Stimulated activated CD4-positive, alpha-beta T cell treated with anti-CD3 and anti-CD28 coated beads, Interleukin-1b, Interleukin-23, amount 100 ng/mL, for 1 hour (primary cell): ENCODE results near the gene SRRM1.
"Not testable (repeated sequence)": the region's sequence is repeated elsewhere in the genome, so short reads cannot be mapped to it uniquely, and the experiment has no call there.

Experiments
- DNase-seq, 2 donors: peaks; one replicate each; pipeline ENCODE4 v3.0.0-alpha.2; 2020; ENCODE audit warnings: low read depth in 2 of 2

Gene SRRM1

DNA sequence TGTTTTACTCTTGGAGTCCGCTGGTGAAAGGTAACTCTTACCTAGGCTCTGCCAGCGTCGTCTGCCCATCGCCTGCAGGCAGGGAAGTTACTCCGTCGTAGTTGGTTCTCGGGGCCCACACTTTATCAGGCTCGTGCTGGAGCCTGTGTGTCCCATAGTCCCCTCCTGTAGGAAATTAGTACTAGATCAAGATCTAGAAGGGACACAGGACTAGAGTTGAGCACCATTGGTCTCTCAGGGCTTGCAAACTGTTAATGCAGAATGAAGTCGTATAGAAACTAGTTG lies 940 bp downstream of the SRRM1 start:
- no peak for DNase-seq

GRCh38 chr1:24648919-24649318 lies 5.8 kb downstream of the SRRM1 start:
- no peak for DNase-seq

DNA sequence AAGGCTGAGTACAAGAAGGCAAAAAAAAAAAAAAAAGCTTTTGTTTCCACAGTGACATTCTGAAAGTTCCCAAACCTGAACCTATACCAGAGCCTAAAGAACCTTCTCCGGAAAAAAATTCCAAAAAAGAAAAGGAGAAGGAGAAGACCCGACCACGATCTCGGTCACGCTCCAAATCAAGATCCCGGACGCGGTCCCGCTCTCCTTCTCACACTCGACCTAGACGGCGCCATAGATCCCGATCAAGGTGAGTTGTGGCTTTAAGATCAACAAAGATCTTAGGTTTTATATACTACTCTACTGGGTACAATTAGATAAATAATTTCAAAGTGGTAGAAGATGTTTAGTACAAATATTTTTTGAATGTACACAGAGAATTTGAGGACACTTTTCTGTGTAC lies 9.3 kb downstream of the SRRM1 start:
- no peak for DNase-seq

DNA sequence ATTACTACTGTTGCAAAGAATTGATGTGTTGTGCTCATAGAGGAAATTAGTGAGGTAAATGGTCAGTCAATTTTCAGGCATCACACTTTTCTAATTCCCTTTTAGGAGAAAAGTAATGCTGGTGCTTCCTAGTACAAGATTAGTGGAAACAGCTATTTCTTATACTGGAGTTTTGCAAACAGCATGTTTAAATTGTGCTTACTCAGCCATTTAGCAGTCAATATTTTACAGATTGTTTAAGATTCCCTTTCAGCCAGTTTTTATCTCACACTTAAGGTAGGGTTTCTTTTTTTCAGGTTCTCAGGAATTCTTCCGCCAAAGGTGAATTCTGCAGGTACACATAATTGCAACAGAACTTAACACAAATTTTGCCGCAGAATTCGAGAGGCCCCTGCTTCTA lies 10.9 kb downstream of the SRRM1 start:
- no peak for DNase-seq

DNA sequence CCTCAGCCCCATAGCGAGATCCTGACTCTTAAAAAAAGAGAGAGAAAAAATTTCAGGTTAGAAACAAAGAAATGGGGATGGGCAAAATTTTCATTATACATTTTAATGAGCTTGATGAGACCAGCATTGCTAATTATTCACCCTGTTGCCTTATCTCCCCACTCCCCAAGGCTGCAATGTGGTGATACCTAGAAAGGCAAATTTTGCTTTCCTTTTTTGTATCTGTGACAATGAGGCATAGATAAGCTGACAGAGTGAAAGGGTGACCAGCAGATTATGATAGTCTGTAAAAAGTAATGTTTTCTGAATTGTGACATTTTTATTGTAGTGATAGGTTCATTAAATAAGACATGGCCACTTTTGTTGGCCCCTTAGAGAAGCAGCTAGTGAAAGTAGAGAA lies 12.9 kb downstream of the SRRM1 start:
- DNase-seq = no peak

DNA sequence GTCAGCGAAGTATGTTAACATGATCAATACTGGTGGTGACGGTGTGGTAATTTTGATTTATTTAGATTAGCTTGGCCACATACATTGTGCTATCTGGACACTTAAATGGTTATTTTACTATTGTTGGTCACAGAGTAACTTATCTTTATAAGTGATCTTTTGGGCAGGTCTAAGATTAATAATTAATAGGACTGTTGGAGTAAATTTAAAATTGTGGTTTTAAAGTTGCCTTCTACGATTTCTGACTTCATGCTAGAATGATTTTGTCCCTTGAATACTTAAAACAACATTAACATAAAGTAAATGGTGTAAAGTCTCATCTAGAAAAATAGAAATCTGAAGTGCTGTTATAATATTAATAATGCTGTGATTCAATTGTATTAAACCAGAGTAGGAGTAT lies 14.7 kb downstream of the SRRM1 start:
- no peak for DNase-seq

DNA sequence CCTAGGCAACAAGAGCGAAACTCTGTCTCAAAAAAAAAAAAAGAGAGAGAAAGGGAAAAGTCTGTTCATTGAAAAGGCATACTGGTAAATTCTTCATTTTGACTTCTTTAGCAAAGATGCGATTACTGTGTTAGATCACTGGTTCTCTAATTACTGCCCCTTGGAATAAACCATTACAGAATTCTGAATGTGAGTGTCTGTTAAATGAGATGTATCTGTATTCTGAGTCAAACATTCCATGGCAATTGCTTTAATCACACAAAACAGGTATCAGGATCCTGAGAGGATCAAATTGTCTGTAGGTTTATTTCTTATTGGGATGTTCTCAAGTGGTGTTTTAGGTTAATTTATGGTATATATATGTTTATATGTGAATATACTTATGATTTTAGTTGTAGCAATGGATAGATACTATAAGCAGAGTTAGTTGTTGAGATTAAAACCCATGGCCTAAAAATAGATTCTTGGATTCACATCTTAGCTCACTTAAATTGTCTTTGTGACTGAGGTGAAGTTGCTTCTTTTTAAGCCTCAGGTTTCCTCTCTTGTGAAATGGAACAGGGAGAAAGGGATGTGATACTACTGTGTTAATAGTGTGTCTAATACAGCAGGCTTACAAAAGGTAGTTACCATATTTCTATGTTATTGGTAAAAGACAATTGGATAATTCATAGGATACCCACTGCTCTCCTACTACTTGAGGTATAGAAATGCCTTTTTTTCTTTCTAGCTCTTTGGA lies 16.2 kb downstream of the SRRM1 start:
- no peak for DNase-seq

- DNase-seq = no peak
Measured at GRCh38 chr1:24659993-24660665, 17.0 kb downstream of the SRRM1 start.

DNA sequence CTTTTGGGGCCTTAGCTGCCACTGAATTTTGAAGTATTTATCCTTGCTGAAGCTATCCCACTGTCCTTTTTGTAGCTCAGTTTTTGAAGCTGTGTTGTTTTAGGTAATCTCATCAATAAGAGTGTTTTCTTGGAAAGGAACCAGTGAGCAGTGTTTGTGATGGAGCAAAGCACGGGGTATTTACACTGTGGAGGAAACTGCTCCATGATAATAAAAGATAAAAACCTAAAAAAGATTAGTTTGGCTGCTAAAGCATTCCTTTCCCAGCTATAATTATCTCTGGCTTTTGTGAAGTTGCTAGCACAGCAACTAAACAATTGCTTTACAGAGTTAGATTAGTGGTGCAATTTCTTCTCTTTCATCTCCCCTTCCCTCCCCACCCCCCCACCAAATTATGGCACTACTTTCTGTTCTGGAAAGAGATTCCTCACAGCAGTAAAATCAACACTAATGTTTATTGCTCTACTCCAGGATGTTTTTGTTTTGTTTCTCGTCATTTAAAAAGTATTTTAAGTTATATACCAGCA lies 21.5 kb downstream of the SRRM1 start:
- DNase-seq = no peak

- DNase-seq = no peak
Measured at GRCh38 chr1:24666794-24667193, 23.7 kb downstream of the SRRM1 start.

DNA sequence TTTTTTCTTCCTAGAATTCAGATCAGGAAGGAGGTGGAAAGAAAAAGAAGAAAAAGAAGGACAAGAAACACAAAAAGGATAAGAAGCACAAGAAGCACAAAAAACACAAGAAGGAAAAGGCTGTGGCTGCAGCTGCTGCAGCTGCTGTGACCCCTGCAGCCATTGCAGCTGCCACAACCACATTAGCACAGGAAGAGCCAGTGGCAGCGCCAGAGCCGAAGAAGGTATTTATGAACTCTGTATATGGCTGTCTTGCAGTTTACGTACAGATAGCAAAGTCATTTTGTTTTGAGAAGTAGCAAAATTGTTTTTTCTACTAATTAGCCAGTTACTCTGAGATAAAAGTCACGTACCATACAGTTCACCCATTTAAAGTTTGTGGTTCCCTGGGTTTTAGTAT lies 28.3 kb downstream of the SRRM1 start:
- DNase-seq = not testable (repeated sequence)

GRCh38 chr1:24672686-24673085 lies 29.6 kb downstream of the SRRM1 start:
- not testable (repeated sequence) for DNase-seq

GRCh38 chr1:24673341-24673740 lies 30.2 kb downstream of the SRRM1 start:
- no peak for DNase-seq

DNA sequence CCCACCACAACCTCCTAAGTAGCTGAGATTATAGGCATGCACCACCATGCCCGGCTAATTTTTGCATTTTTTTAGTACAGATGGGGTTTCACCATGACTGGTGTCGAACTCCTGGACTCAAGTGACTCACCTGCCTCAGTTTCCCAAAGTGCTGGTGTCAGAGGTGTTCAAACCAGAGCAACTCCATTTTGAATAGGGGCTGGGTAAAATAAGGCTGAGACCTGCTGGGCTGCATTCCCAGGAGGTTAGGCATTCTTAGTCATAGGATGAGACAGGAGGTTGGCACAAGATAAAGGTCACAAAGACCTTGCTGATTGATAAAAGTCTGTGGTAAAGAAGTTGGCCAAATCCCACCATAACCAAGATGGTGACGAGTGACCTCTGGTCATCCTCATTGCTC lies 35.3 kb downstream of the SRRM1 start:
- not testable (repeated sequence) for DNase-seq

DNA sequence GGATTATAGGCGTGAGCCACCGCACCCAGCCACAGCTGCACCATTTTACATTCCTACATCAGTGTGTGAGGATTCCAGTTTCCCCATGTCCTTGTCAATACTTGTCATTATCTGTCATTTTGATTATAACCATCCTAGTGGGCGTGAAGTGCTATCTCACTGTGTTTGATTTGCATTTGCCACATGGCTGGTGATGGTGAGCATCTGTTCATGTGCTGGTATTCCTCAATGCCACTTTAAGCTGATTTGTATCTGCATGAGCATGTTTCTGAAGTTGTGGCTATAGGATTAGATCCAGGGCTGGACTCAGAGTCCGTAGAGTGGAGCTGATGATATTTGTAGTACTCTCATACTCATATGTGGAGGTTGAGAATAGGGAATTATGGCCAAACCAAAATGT lies 36.6 kb downstream of the SRRM1 start:
- no peak for DNase-seq

- DNase-seq = no peak
Measured at GRCh38 chr1:24683713-24684162, 40.6 kb downstream of the SRRM1 start.

DNA sequence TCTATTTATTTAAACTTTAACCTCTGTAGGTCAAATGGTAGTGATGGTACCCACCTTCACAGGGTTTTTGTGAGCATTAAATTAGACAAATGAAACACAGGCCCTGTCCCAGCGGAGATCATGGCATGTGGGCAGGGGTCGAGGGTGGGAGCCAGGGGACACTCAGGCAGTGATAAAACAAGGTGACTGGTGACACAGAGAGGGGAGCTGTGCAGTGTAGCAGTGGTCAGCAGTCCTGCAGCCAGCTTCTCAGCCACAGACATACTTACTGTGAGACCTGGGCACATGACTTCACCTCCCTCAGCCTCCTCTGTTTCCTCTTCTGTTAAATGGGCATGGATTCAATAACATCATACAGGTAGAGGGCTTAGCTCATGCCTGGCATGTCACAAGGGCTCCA lies 44.9 kb downstream of the SRRM1 start:
- no peak for DNase-seq

DNA sequence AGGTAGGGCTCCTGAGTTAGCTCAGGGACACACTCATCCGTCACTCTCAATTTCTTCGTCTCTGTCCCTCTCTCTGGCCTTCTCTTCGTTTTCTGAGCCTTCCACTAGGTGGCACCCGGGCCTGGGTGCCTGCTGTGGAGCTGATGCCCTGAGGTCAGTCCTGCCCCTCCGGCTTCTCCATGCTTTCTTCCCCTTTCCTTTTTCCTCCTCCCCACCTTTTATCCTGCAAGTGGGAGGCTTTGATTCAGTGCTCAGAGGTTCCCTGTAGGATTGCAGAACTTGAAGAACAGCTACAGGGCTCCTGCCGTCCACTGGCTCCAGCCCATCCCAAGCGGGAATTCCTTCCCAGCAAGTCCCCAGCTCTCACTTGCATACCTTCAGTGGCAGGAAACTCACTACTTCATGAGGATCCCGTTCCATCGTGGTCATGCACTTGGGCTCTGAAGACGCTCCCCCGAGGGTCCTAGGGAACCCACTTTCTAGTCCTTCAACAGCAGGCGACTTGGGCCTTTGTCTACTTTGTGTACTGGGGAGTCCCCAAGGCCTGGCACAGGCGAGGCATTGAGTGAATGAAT lies 45.6 kb downstream of the SRRM1 start:
- peak; percentile 11 to 29 for DNase-seq

DNA sequence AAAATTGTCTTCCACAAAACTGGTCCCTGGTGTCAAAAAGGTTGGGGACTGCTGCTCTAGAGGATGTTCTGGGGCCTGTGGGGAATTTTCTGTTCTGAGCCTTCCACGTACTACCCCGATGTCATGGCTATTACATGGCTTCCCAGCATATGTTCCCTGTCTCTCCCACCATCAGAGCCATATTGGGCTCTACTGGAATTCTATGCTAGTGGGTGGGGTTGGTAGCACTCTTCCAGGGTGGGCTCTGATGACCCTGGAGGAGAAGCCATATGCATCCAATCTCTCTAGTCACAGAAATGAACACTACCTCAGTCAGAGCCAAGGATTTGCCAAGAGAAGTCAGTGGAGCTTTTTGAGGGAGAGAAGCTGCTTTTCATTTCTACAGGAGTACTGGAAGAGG lies 47.9 kb downstream of the SRRM1 start:
- DNase-seq = no peak

- DNase-seq = no peak
Measured at GRCh38 chr1:24692351-24692980, 49.4 kb downstream of the SRRM1 start.

- no peak for DNase-seq
Measured at GRCh38 chr1:24693827-24694379, 50.8 kb downstream of the SRRM1 start.

DNA sequence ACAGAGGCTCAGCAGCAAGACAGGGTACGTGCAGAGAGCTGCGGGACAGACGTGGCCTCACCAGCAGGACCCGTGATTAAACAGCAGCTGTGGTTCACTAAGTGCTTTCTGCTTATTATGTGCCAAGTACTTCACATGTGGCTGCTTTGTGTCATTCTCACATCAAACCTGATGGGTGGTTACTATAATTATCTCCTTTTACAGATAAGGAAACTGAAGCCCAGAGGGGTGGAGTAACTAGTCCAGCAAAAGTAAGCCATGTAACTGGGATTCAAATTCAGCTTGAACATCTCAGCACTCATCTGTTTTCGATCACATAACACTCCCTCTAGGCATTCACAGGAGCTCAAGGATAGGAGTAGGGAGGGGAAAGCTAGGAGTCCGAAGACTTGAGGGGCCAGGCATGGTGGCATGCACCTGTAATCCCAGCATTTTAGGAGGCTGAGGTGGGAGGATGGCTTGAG lies 51.3 kb downstream of the SRRM1 start:
- DNase-seq = no peak
